GM18517 (cell line): ENCODE results near the gene CAMKMT.

Source experiments
- ATAC-seq: cut with Tn5 transposase; IDR thresholded peaks from one replicate; pipeline ENCODE4 v1.9.1; 2021; ENCODE audit warnings: mild to moderate bottlenecking, moderate library complexity; ENCODE audit not compliant: unreplicated experiment

CAMKMT gene

DNA sequence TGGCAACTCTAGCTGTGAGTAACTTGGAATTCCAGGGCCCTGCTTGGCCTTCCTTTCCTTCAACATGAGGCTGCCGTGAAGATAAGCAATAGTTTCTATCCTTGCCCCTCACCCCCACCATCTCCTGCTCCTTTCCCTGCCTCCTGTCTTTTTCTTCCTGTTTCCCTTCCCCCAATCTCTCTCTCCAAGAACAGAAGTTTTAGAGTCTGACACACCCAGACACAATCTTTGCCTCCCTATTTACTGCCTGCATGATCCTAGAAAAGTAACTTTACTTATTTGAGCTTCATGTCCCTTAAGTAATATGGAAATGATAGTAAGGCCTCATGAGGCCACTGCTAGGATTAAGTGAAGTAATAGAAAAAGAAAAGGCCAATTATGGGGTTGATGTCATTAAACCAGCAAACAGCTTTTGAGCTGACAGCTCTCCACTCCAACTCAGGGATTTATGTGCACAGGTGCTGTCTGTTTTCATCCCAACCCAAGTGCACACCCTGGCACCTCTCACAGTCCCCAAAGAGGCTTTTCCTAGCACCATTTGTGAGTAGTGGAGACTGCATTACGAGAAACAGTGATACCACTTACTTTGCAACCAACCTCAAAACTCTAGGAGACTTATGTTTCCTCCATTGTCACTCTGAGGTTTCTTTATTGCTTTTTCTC is 456.1 kb downstream of the CAMKMT start:
- ATAC-seq, result no peak

DNA sequence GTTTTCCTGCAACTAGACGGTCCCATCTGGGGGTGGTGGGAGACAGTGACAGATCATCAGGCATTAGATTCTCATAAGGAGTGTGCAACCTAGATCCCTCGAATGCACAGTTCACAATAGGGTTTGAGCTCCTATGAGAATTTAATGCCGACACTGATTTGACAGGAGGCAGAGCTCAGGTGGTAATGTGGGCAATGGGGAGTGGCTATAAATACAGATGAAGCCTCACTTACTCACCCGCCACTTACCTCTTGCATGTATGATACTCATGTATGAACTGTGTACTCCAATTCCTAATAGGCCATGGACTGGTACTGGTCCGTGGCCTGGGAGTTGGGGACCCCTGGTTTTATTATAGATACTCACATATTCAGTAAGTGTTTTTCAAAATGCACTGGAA is 457.3 kb downstream of the CAMKMT start:
- no peak for ATAC-seq

DNA sequence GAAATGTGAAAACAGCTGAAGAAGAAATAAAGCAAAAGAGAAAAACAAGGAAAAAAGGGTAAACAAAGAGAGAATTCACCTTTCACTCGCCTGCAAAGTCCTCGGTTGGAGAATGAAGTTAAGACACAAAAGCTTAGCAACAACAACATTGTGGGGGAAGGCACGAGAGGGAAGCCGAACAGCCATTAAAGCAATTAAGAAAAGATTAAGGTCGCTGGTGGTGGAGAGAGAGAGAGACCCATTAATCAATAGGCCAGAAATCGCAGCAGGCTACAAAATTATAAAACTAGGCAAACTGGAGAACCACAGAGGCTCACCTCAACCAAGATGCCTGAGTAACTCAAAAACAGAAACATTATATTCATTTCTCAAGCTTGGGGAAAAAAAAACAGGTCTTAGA is 459.8 kb downstream of the CAMKMT start:
- ATAC-seq, result no peak

DNA sequence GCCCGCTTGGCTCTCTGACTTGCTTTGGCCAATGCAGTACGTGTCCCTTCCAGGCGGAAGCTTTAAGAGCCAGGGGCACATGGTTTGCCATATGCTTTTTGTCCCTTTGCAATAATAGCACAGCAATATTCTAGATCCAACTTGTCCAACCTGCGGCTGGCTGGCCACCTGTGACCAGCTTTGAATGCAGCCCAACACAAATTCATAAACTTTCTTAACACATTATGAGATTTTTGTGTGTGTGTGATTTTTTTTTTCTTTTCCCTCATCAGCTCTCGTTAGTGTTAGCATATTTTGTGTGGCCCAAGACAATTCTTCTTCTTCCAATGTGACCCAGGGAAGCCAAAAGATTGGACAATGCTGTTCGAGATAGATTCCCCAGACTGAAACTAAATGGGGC is 460.4 kb downstream of the CAMKMT start:
- ATAC-seq, result no peak
